H9 (cell line): Measurements from ENCODE around the gene MYOZ2. TPM values are rescaled to one million over a fixed set of nuclear protein-coding genes. Genes with fewer than 3 reads are reported as not detected.

Experiments used
- DNase-seq: peaks from one replicate; pipeline ENCODE4 v3.0.0-alpha.2; 2017
- H2AFZ ChIP-seq: one replicate; pipeline ENCODE4 v1.6.1; 2013; ENCODE audit warnings: mild to moderate bottlenecking, low read length, control low read depth, moderate library complexity
- H2AK5ac ChIP-seq: 2 replicates; pipeline ENCODE4 v1.6.1; 2013; ENCODE audit warnings: low read length, control low read depth, mixed read lengths; ENCODE audit not compliant: insufficient read length
- H2BK120ac ChIP-seq: one replicate; pipeline ENCODE4 v1.6.1; 2013; ENCODE audit warnings: low read depth, mild to moderate bottlenecking, low read length, control low read depth, inconsistent platforms; ENCODE audit not compliant: poor library complexity, severe bottlenecking
- H2BK12ac ChIP-seq: 2 replicates; pipeline ENCODE4 v1.6.1; 2013; ENCODE audit warnings: low read length, control low read depth, mixed read lengths, low read depth; ENCODE audit not compliant: insufficient read length
- H2BK15ac ChIP-seq: 2 replicates; pipeline ENCODE4 v1.6.1; 2013; ENCODE audit warnings: low read depth, low read length, control low read depth
- H2BK20ac ChIP-seq: one replicate; pipeline ENCODE4 v1.6.1; 2013; ENCODE audit warnings: low read depth, mild to moderate bottlenecking, low read length, control low read depth, inconsistent platforms; ENCODE audit not compliant: poor library complexity, severe bottlenecking
- H2BK5ac ChIP-seq: 2 replicates; pipeline ENCODE4 v1.6.1; 2013; ENCODE audit warnings: low read length, control low read depth, mixed read lengths; ENCODE audit not compliant: insufficient read length
- H3K14ac ChIP-seq: 2 replicates; pipeline ENCODE4 v1.6.1; 2013; ENCODE audit warnings: low read length, control low read depth; ENCODE audit not compliant: insufficient read depth
- H3K18ac ChIP-seq: 2 replicates; pipeline ENCODE4 v1.6.1; 2013; ENCODE audit warnings: low read depth, mild to moderate bottlenecking, mixed read lengths, low read length, control low read depth; ENCODE audit not compliant: insufficient read length
- H3K23ac ChIP-seq: 2 replicates; pipeline ENCODE4 v1.6.1; 2013; ENCODE audit warnings: low read length, control low read depth, mixed read lengths, low read depth; ENCODE audit not compliant: insufficient read length
- H3K23me2 ChIP-seq: 2 replicates; pipeline ENCODE4 v1.6.1; 2013; ENCODE audit warnings: low read depth, mild to moderate bottlenecking, mixed read lengths, low read length, control low read depth; ENCODE audit not compliant: insufficient read length, poor library complexity, severe bottlenecking
- H3K27ac ChIP-seq: 2 replicates; pipeline ENCODE4 v1.5.1; 2013; ENCODE audit warnings: low read length, control low read depth, mixed read lengths, low read depth; ENCODE audit not compliant: insufficient read length
- H3K27me3 ChIP-seq: 2 replicates; pipeline ENCODE4 v1.6.1; 2013; ENCODE audit warnings: low read length, control low read depth, inconsistent platforms; ENCODE audit not compliant: insufficient read depth
- H3K4ac ChIP-seq: 2 replicates; pipeline ENCODE4 v1.6.1; 2013; ENCODE audit warnings: low read depth, mild to moderate bottlenecking, control low read depth, inconsistent platforms, low read length, moderate library complexity
- H3K4me1 ChIP-seq: 2 replicates; pipeline ENCODE4 v1.6.1; 2013; ENCODE audit warnings: low read length, control low read depth, inconsistent platforms; ENCODE audit not compliant: insufficient read depth
- H3K4me2 ChIP-seq: 2 replicates; pipeline ENCODE4 v1.6.1; 2013; ENCODE audit warnings: low read length, control low read depth, mixed read lengths; ENCODE audit not compliant: insufficient read length, insufficient read depth
- H3K56ac ChIP-seq: 2 replicates; pipeline ENCODE4 v1.6.1; 2013; ENCODE audit warnings: low read depth, mild to moderate bottlenecking, mixed read lengths, low read length, control low read depth; ENCODE audit not compliant: insufficient read length
- H3K79me1 ChIP-seq: 2 replicates; pipeline ENCODE4 v1.6.1; 2013; ENCODE audit warnings: low read depth, mild to moderate bottlenecking, moderate library complexity, low read length, control low read depth, inconsistent platforms; ENCODE audit not compliant: insufficient read depth, poor library complexity, severe bottlenecking
- H3K79me2 ChIP-seq: 2 replicates; pipeline ENCODE4 v1.6.1; 2013; ENCODE audit warnings: low read length, control low read depth, inconsistent platforms; ENCODE audit not compliant: insufficient read depth
- H3K9ac ChIP-seq: 2 replicates; pipeline ENCODE4 v1.6.1; 2013; ENCODE audit warnings: low read length, control low read depth, mixed read lengths; ENCODE audit not compliant: insufficient read length; ENCODE audit errors: extremely low read depth
- H3K9me3 ChIP-seq: one replicate; pipeline ENCODE4 v1.6.1; 2013; ENCODE audit warnings: low read depth, low read length, inconsistent platforms; ENCODE audit not compliant: control insufficient read depth
- H3T11ph ChIP-seq: one replicate; pipeline ENCODE4 v1.6.1; 2013; ENCODE audit warnings: mild to moderate bottlenecking, low read length, control low read depth, inconsistent platforms
- H4K20me1 ChIP-seq: one replicate; pipeline ENCODE4 v1.6.1; 2013; ENCODE audit not compliant: control insufficient read depth, insufficient read length, insufficient read depth
- H4K5ac ChIP-seq: 2 replicates; pipeline ENCODE4 v1.6.1; 2013; ENCODE audit warnings: low read depth, mild to moderate bottlenecking, mixed read lengths, low read length, control low read depth; ENCODE audit not compliant: insufficient read length
- H4K8ac ChIP-seq: replicated peaks from 2 replicates; pipeline ENCODE4 v1.6.1; 2013; ENCODE audit warnings: low read length, control low read depth, mixed read lengths, low read depth; ENCODE audit not compliant: insufficient read length
- H4K91ac ChIP-seq: 2 replicates; pipeline ENCODE4 v1.6.1; 2013; ENCODE audit warnings: low read depth, mild to moderate bottlenecking, moderate library complexity, mixed read lengths, low read length, control low read depth; ENCODE audit not compliant: insufficient read length
- H3K27ac Mint-ChIP-seq, 3 experiments: 2 replicates in 2 of 3; 3 replicates in 1 of 3; pipeline ENCODE4 v1.8.0; 2020 to 2021; ENCODE audit warnings: mixed read lengths in 3 of 3, mild to moderate bottlenecking in 1 of 3, moderate library complexity in 1 of 3
- H3K27me3 Mint-ChIP-seq: 2 replicates; pipeline ENCODE4 v1.8.0; 2021; ENCODE audit warnings: low read depth, mild to moderate bottlenecking, moderate library complexity, mixed read lengths
- H3K36me3 Mint-ChIP-seq, 3 experiments: 2 replicates in 2 of 3; 3 replicates in 1 of 3; pipeline ENCODE4 v1.8.0; 2020 to 2021; ENCODE audit warnings: low read depth in 3 of 3, mixed read lengths in 3 of 3; ENCODE audit not compliant: insufficient read depth in 1 of 3
- H3K4me1 Mint-ChIP-seq, 2 experiments: 2 replicates each; pipeline ENCODE4 v1.8.0; 2020; ENCODE audit warnings: mixed read lengths in 2 of 2
- H3K4me3 Mint-ChIP-seq, 2 experiments: 2 replicates in 1 of 2; 3 replicates in 1 of 2; pipeline ENCODE4 v1.8.0; 2020 to 2021; ENCODE audit warnings: mild to moderate bottlenecking in 2 of 2, mixed read lengths in 2 of 2, moderate library complexity in 1 of 2
- H3K9me3 Mint-ChIP-seq, 2 experiments: 2 replicates in 1 of 2; 3 replicates in 1 of 2; pipeline ENCODE4 v1.8.0; 2020; ENCODE audit warnings: mild to moderate bottlenecking in 2 of 2, mixed read lengths in 2 of 2, moderate library complexity in 1 of 2
- WGBS: extraction: QIAGEN DNeasy Blood & Tissue Kit; methylation state at CpG from one replicate; pipeline ENCODE4 v1.1.7; 2013; ENCODE audit warnings: missing lambda C conversion rate, low lambda C conversion rate, mixed read lengths; ENCODE audit not compliant: insufficient read length; ENCODE audit errors: extremely low coverage; 5-methylcytosine and 5-hydroxymethylcytosine counted together
- total RNA-seq: library from RNA; stranded (reverse); gene quantifications from 2 replicates; pipeline ENCODE4 v1.2.1, GENCODE V29; 2021
- TF ChIP-seq, protein P1 (sequence below): fragments of 200-600 bp; sonication (generic); conservative IDR thresholded peaks from 3 replicates; pipeline ENCODE4 v1.8.0; 2021; ENCODE audit warnings: antibody characterized with exemption, mild to moderate bottlenecking

MYOZ2 gene
- total RNA-seq, 1 experiment from 2014 or later: not detected

DNA sequence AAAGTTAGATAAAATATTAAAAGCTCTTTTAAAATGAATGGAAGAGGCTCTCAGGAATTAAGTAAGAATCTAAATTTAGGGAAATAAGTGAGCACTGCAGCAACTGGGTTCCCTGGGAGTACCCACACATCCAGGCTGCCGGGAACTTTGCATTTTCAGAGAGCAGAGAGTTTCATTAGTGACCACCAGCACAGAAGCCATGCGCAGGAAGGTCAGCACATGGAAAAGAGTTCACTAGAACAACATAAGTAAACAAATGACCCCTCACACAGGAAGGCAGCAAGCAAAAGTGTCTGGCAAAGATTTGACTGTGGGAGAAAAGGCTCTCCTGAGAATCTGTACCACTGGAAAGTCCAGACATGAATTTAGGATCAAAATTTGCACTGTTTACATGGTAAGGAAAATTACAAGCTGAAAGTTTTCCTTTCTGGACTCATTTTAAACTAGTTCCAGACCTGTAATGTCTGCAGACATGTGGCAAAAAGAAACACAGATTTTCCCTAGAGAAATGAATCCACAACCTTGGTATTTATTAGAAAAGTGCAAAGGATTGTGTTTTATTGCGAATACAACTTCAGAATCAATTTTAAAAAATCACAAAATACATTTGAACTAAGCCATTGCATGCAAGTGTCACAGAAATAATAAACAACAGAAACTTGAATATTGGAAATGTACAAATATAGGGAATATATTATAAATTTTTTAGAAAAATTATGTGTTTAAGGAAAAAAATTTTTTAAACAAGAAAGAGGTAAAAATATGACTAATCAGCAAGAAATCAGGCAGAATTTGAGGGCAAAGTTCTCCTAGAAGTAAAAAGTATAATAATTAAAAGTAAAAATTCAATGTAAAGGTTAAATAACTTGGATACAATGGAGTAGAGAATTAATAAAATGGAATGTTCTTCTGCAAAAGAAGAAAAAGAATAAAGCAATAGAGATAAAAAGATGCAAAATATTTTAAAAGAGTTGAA, 18.4 kb upstream of the MYOZ2 start:
- Histone ChIP-seq H4K5ac (no peak overlapping the region), H3K79me1 (no peaks in the 10 kb centered on the region), H2AFZ (no peak overlapping the region), H3K18ac (no peak overlapping the region), H4K91ac (no peak overlapping the region), H2AK5ac (no peak overlapping the region), H3K23me2 (no peaks in the 10 kb centered on the region), H2BK12ac (no peak overlapping the region), H3K27ac (no peak overlapping the region), H3K4me1 (no peaks in the 10 kb centered on the region), H3K4ac (no peak overlapping the region), H3T11ph (no peak overlapping the region), H3K9me3 (no peaks in the 10 kb centered on the region), H3K4me2 (no peak overlapping the region), H2BK20ac (no peak overlapping the region), H3K56ac (no peak overlapping the region), H2BK5ac (no peak overlapping the region), H4K20me1 (no peaks in the 10 kb centered on the region), H3K79me2 (no peaks in the 10 kb centered on the region), H2BK120ac (no peak overlapping the region), H4K8ac (no peak overlapping the region), H3K9ac (no peak overlapping the region), H3K27me3 (no peaks in the 10 kb centered on the region), H2BK15ac (no peak overlapping the region), H3K14ac (no peak overlapping the region), H3K23ac (no peak overlapping the region)
- no CpG with 5 or more reads among the region's 3 CpGs for WGBS
- H3K36me3 Mint-ChIP-seq: no peaks in the 10 kb centered on the region
- TF ChIP-seq, protein P1, sequence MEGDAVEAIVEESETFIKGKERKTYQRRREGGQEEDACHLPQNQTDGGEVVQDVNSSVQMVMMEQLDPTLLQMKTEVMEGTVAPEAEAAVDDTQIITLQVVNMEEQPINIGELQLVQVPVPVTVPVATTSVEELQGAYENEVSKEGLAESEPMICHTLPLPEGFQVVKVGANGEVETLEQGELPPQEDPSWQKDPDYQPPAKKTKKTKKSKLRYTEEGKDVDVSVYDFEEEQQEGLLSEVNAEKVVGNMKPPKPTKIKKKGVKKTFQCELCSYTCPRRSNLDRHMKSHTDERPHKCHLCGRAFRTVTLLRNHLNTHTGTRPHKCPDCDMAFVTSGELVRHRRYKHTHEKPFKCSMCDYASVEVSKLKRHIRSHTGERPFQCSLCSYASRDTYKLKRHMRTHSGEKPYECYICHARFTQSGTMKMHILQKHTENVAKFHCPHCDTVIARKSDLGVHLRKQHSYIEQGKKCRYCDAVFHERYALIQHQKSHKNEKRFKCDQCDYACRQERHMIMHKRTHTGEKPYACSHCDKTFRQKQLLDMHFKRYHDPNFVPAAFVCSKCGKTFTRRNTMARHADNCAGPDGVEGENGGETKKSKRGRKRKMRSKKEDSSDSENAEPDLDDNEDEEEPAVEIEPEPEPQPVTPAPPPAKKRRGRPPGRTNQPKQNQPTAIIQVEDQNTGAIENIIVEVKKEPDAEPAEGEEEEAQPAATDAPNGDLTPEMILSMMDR: no peak
- H3K27me3 Mint-ChIP-seq: no peaks in the 10 kb centered on the region
- no peaks in the 10 kb centered on the region for H3K9me3 Mint-ChIP-seq
- H3K27ac Mint-ChIP-seq: no peak overlapping the region
- DNase-seq: no peak
- H3K4me3 Mint-ChIP-seq: no peak overlapping the region
- peaks cover 0 to 3% of the 10 kb centered on the region in 2 experiments; a peak in 3 of 4 replicates for H3K4me1 Mint-ChIP-seq
